ENCODE measurements around the gene CD101.

CD101 gene

GRCh38 chr1:117000142-117000541 lies 1.4 kb upstream of the CD101 start:
- Histone ChIP-seq H3K27ac (ENCODE audit: low read depth, low read length) (no peak overlapping the region), H3K4me2 (ENCODE audit: low read length) (no peak overlapping the region), H3K36me3 (ENCODE audit: control insufficient read depth, low read length) (no peaks in the 10 kb centered on the region), H4K20me1 (ENCODE audit: control insufficient read depth, insufficient read depth, low read depth, low read length) (no peaks in the 10 kb centered on the region), H3K9me3 (ENCODE audit: control insufficient read depth, insufficient read depth, low read length) (no peaks in the 10 kb centered on the region), H3K4me3 (ENCODE audit: low read length) (no peak overlapping the region), H3K9me2 (replicated peaks; ENCODE audit: control insufficient read depth, low read length) (no peaks in the 10 kb centered on the region), H3K4me1 (ENCODE audit: control insufficient read depth, low read length) (no peaks in the 10 kb centered on the region), H3F3A (ENCODE audit: control insufficient read depth, insufficient read depth) (no peaks in the 10 kb centered on the region), H3K27me3 (ENCODE audit: control insufficient read depth, low read length) (no peaks in the 10 kb centered on the region), H3K79me2 (ENCODE audit: control insufficient read depth, low read length) (no peaks in the 10 kb centered on the region)
- TF ChIP-seq CTCF (IDR thresholded peaks at IDR 0.05; ENCODE audit: low read depth, low read length, poor library complexity, severe bottlenecking) = no peak
- TF ChIP-seq EZH2phosphoT487 (IDR thresholded peaks at IDR 0.05; ENCODE audit: borderline replicate concordance, low read length) = no peak

DNA sequence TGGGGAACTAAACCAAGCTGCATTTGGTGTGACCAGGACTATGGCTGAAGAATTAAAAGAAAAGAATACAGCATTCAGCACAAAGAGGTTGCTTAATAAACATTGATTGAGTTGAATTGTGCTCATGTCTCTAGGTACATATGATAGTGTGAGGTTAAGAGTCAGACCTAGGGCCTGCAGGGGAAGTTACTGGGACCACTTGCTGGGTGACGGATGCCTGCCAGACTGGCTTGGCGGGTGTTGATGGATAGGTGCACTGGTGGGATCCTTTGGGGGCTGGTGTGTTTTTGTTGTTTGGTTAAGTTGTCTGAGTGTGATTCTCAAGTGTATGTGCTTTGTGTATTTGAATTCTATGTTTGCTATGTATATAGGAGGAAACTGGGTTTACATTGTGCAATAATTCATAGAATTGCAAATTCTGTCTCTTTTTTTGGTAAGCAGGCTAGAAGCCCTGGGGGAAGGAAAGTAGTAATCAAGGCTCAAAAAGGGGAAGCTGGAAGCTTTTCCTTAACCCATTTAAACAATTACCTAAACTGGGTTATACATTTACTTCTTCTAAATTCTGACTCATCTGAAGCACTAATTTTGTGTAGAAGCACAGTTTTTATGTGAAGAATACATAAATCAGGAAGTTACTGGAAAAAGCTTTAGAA lies 1.8 kb downstream of the CD101 start:
- Histone ChIP-seq H3K79me2 (ENCODE audit: control insufficient read depth, low read length) (no peaks in the 10 kb centered on the region), H3K9me3 (ENCODE audit: control insufficient read depth, insufficient read depth, low read length) (no peaks in the 10 kb centered on the region), H3F3A (ENCODE audit: control insufficient read depth, insufficient read depth) (no peaks in the 10 kb centered on the region), H3K4me3 (ENCODE audit: low read length) (no peak overlapping the region), H3K9me2 (replicated peaks; ENCODE audit: control insufficient read depth, low read length) (no peaks in the 10 kb centered on the region), H3K27ac (ENCODE audit: low read depth, low read length) (no peak overlapping the region), H3K4me1 (ENCODE audit: control insufficient read depth, low read length) (no peaks in the 10 kb centered on the region), H3K27me3 (ENCODE audit: control insufficient read depth, low read length) (peaks cover 3% of the 10 kb centered on the region; the same call in 1 of the 2 replicates), H3K4me2 (ENCODE audit: low read length) (no peak overlapping the region), H4K20me1 (ENCODE audit: control insufficient read depth, insufficient read depth, low read depth, low read length) (no peaks in the 10 kb centered on the region), H3K36me3 (ENCODE audit: control insufficient read depth, low read length) (no peaks in the 10 kb centered on the region)
- no peak for TF ChIP-seq CTCF (IDR thresholded peaks at IDR 0.05; ENCODE audit: low read depth, low read length, poor library complexity, severe bottlenecking)
- TF ChIP-seq EZH2phosphoT487 (IDR thresholded peaks at IDR 0.05; ENCODE audit: borderline replicate concordance, low read length) = no peak

- TF ChIP-seq EZH2phosphoT487 (IDR thresholded peaks at IDR 0.05; ENCODE audit: borderline replicate concordance, low read length) = no peak
- TF ChIP-seq CTCF (IDR thresholded peaks at IDR 0.05; ENCODE audit: low read depth, low read length, poor library complexity, severe bottlenecking) = no peak
- H4K20me1 ChIP-seq (ENCODE audit: control insufficient read depth, insufficient read depth, low read depth, low read length) = no peaks in the 10 kb centered on the region
- H3K27me3 ChIP-seq (ENCODE audit: control insufficient read depth, low read length) = peaks cover 6% of the 10 kb centered on the region
- no peaks in the 10 kb centered on the region for H3K79me2 ChIP-seq (ENCODE audit: control insufficient read depth, low read length)
- no peaks in the 10 kb centered on the region for H3K4me1 ChIP-seq (ENCODE audit: control insufficient read depth, low read length)
- H3K4me3 ChIP-seq (ENCODE audit: low read length) = no peak overlapping the region
- H3K9me3 ChIP-seq (ENCODE audit: control insufficient read depth, insufficient read depth, low read length) = no peaks in the 10 kb centered on the region
- H3K4me2 ChIP-seq (ENCODE audit: low read length) = no peak overlapping the region
- H3K36me3 ChIP-seq (ENCODE audit: control insufficient read depth, low read length) = no peaks in the 10 kb centered on the region
- no peaks in the 10 kb centered on the region for H3F3A ChIP-seq (ENCODE audit: control insufficient read depth, insufficient read depth)
- H3K9me2 ChIP-seq (replicated peaks; ENCODE audit: control insufficient read depth, low read length) = no peaks in the 10 kb centered on the region
- no peak overlapping the region for H3K27ac ChIP-seq (ENCODE audit: low read depth, low read length)
Measured at GRCh38 chr1:117007719-117008013, 6.1 kb downstream of the CD101 start.

All from DOHH2 (cell line).